SH-SY5Y (cell line): ENCODE measurements around the gene TRMT13.

Source experiments
- GATA2 ChIP-seq: IDR thresholded peaks from 2 replicates; pipeline ENCODE4 v1.6.1; 2011; ENCODE audit warnings: mild to moderate bottlenecking, low read depth, low read length
- GATA3 ChIP-seq: IDR thresholded peaks from 2 replicates; pipeline ENCODE4 v1.6.1; 2011; ENCODE audit warnings: low read depth, mild to moderate bottlenecking, low read length, moderate library complexity

DNA sequence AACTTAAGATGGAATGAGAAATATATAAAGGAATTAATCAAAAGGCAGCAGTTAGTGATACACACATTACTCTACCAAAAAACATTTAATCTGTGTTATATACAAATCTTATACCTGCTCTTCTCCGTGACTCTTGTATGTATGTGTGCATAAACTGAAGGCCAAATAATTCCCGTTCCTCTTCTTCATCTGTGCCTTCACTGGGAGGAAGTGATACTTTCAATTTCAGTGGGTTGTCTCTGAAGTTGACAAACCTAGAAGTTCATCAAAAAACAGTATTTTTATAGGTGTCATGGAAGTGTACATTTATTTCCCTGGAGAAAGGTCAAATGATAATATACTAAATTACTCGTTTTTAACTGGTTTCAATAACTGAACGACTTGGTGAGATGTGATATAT, 19.3 kb downstream of the TRMT13 start:
- TF ChIP-seq GATA2: no peak
- TF ChIP-seq GATA3: no peak
